ENCODE results near the gene CADPS2. TPM values are rescaled to one million over a fixed set of nuclear protein-coding genes. Genes with fewer than 3 reads are reported as not detected.

CADPS2 gene
- total and polyA plus RNA-seq, 2 of the 8 experiments (the other 6 are each of a cell fraction or from before 2014, with no cell fraction given) = 8.9 to 22.3 TPM

GRCh38 chr7:122914812-122915211, 28.6 kb upstream of the CADPS2 start:
- TF ChIP-seq E2F6 (IDR thresholded peaks at IDR 0.05) = no peak
- TF ChIP-seq CHD1 (IDR thresholded peaks at IDR 0.05; ENCODE audit: low read depth, low read length) = no peak
- no peak for TF ChIP-seq ASH2L (IDR thresholded peaks at IDR 0.05; ENCODE audit: low read length)
- TF ChIP-seq EZH2 (IDR thresholded peaks at IDR 0.05; ENCODE audit: low read depth, low read length, severe bottlenecking) = no peak
- Histone ChIP-seq H2BK15ac (ENCODE audit: low read length) (no peak overlapping the region), H3K27ac (ENCODE audit: low read depth, low read length) (no peak overlapping the region), H2BK5ac (ENCODE audit: low read depth, low read length) (no peak overlapping the region), H3K18ac (ENCODE audit: extremely low read depth, low read length) (no peak overlapping the region), H3K4me1 (replicated peaks in 1 of 4; ENCODE audit: control insufficient read depth in 3 of 4, insufficient read depth in 4 of 4, low read length in 3 of 4) (peaks cover 0 to 2% (median 0%) of the 10 kb centered on the region in 4 experiments; a peak in 1 of 7 replicates), H3K27me3 (replicated peaks in 1 of 4; ENCODE audit: control insufficient read depth in 3 of 4, extremely low read depth in 1 of 4, insufficient read depth in 3 of 4, low read length in 3 of 4) (no peaks in the 10 kb centered on the region), H3K4me2 (ENCODE audit: insufficient read depth in 1 of 2, low read depth in 2 of 2, low read length in 2 of 2) (no peak overlapping the region), H3K4me3 (ENCODE audit: extremely low read depth in 1 of 4, insufficient read depth in 2 of 4, low read depth in 3 of 4, low read length in 4 of 4) (no peak overlapping the region), H3K23me2 (ENCODE audit: low read depth, low read length) (no peaks in the 10 kb centered on the region), H3K23ac (ENCODE audit: insufficient read length) (no peak overlapping the region), H3K4ac (replicated peaks; ENCODE audit: insufficient read length, low read depth, low read length) (no peak overlapping the region), H4K91ac (replicated peaks; ENCODE audit: insufficient read length, low read length) (no peak overlapping the region), H3K79me1 (ENCODE audit: low read depth, low read length) (no peaks in the 10 kb centered on the region), H4K5ac (ENCODE audit: insufficient read length, low read depth, low read length) (no peak overlapping the region), H2BK120ac (replicated peaks; ENCODE audit: low read depth, low read length) (no peak overlapping the region), H3K56ac (replicated peaks; ENCODE audit: insufficient read length, low read depth, low read length) (no peak overlapping the region), H2BK20ac (ENCODE audit: low read length) (no peak overlapping the region), H2AK5ac (ENCODE audit: low read depth, low read length) (no peak overlapping the region), H2BK12ac (ENCODE audit: low read depth, low read length) (no peak overlapping the region), H3K14ac (ENCODE audit: insufficient read length) (no peak overlapping the region), H3K79me2 (ENCODE audit: control insufficient read depth in 1 of 2, insufficient read depth in 2 of 2, low read length in 2 of 2) (no peaks in the 10 kb centered on the region), H2AFZ (ENCODE audit: low read length) (no peak overlapping the region), H4K20me1 (replicated peaks in 1 of 2; ENCODE audit: control insufficient read depth in 1 of 2, insufficient read depth in 2 of 2, low read length in 2 of 2) (no peaks in the 10 kb centered on the region), H3K9ac (replicated peaks in 1 of 4; ENCODE audit: extremely low read depth in 1 of 4, low read depth in 3 of 4, low read length in 3 of 4) (no peak overlapping the region), H4K8ac (ENCODE audit: extremely low read depth, insufficient read depth, low read length) (no peak overlapping the region), H3K36me3 (ENCODE audit: control insufficient read depth in 2 of 4, insufficient read depth in 4 of 4, low read length in 3 of 4) (no peaks in the 10 kb centered on the region), H3K9me3 (ENCODE audit: insufficient read depth in 2 of 2, low read depth in 1 of 2, low read length in 1 of 2) (no peaks in the 10 kb centered on the region)
- POLR2A ChIA-PET (ENCODE audit: partially characterized antibody) = no interaction called here
- FAIRE-seq = no peak
- CTCF ChIA-PET (ENCODE audit: partially characterized antibody) = interaction anchor here (1.4 kb wide), 1 partner anchor 453 kb away, joined by 3 read pairs; no protein-coding TSS in a partner anchor
- 92% methylated on average over 9 of the region's 9 CpGs; no CpG with 5 or more reads in 1 of the 2 experiments for WGBS, 2 experiments (ENCODE audit: extremely low coverage in 1 of 2, insufficient coverage in 1 of 2, insufficient read length in 1 of 2, insufficient replicate concordance in 2 of 2, low coverage in 1 of 2, low lambda C conversion rate in 2 of 2, missing lambda C conversion rate in 1 of 2)
- DNase-seq (ENCODE audit: low read depth in 1 of 2, low spot score in 2 of 2) = no peak

Measured in H1 (cell line).